ENCODE measurements around the gene KCNJ1.

KCNJ1 gene

DNA sequence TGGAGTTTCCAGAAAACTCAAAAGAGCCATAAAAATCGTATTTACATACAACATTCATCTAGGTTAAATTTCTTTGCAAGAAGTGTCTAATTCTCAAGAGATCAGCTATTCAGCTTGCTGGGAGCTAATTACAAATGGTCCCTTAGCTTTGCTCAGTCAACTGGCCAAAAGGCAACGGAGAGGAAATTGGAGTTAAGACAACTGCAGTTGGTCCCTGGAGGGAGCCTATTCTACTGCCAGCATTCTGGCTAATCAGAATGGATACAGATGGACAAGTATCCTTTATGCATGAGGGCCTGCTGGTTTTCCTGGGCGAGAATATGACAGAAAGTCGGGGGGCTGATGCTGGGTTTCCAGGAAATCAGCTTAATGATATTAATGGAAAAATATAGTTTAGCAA lies 45.5 kb downstream of the KCNJ1 start:
- H3K27me3 ChIP-seq (ENCODE audit: insufficient read depth, low read depth), result no peaks in the 10 kb centered on the region
- H4K20me1 ChIP-seq (ENCODE audit: insufficient read depth), result no peaks in the 10 kb centered on the region
- no peak overlapping the region for H2AFZ ChIP-seq (ENCODE audit: low read depth)
- TF ChIP-seq, protein P1, sequence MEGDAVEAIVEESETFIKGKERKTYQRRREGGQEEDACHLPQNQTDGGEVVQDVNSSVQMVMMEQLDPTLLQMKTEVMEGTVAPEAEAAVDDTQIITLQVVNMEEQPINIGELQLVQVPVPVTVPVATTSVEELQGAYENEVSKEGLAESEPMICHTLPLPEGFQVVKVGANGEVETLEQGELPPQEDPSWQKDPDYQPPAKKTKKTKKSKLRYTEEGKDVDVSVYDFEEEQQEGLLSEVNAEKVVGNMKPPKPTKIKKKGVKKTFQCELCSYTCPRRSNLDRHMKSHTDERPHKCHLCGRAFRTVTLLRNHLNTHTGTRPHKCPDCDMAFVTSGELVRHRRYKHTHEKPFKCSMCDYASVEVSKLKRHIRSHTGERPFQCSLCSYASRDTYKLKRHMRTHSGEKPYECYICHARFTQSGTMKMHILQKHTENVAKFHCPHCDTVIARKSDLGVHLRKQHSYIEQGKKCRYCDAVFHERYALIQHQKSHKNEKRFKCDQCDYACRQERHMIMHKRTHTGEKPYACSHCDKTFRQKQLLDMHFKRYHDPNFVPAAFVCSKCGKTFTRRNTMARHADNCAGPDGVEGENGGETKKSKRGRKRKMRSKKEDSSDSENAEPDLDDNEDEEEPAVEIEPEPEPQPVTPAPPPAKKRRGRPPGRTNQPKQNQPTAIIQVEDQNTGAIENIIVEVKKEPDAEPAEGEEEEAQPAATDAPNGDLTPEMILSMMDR (conservative IDR thresholded peaks at IDR 0.05; ENCODE audit: low read depth, low read length), result no peak
- H3K27ac ChIP-seq, result no peak overlapping the region
- H3K4me1 ChIP-seq (ENCODE audit: low read depth, poor library complexity, severe bottlenecking), result no peaks in the 10 kb centered on the region
- no peak overlapping the region for H3K9ac ChIP-seq
- H3K36me3 ChIP-seq (ENCODE audit: insufficient read depth), result no peaks in the 10 kb centered on the region
- H3K4me3 ChIP-seq (IDR thresholded peaks at IDR 0.05; ENCODE audit: insufficient read depth, low read depth, low read length), result no peak overlapping the region
- no peaks in the 10 kb centered on the region for H3K79me2 ChIP-seq (ENCODE audit: insufficient read depth, low read depth)
- no peak overlapping the region for H3K4me2 ChIP-seq

GRCh38 chr11:128819198-128819597 lies 47.9 kb downstream of the KCNJ1 start:
- Histone ChIP-seq H3K9ac (no peak overlapping the region), H3K27ac (no peak overlapping the region), H3K79me2 (ENCODE audit: insufficient read depth, low read depth) (no peaks in the 10 kb centered on the region), H2AFZ (ENCODE audit: low read depth) (no peak overlapping the region), H4K20me1 (ENCODE audit: insufficient read depth) (no peaks in the 10 kb centered on the region), H3K4me3 (IDR thresholded peaks at IDR 0.05; ENCODE audit: insufficient read depth, low read depth, low read length) (no peak overlapping the region), H3K4me1 (ENCODE audit: low read depth, poor library complexity, severe bottlenecking) (no peaks in the 10 kb centered on the region), H3K4me2 (no peak overlapping the region), H3K36me3 (ENCODE audit: insufficient read depth) (no peaks in the 10 kb centered on the region), H3K27me3 (ENCODE audit: insufficient read depth, low read depth) (no peaks in the 10 kb centered on the region)
- TF ChIP-seq, protein P1 (conservative IDR thresholded peaks at IDR 0.05; ENCODE audit: low read depth, low read length), result no peak

DNA sequence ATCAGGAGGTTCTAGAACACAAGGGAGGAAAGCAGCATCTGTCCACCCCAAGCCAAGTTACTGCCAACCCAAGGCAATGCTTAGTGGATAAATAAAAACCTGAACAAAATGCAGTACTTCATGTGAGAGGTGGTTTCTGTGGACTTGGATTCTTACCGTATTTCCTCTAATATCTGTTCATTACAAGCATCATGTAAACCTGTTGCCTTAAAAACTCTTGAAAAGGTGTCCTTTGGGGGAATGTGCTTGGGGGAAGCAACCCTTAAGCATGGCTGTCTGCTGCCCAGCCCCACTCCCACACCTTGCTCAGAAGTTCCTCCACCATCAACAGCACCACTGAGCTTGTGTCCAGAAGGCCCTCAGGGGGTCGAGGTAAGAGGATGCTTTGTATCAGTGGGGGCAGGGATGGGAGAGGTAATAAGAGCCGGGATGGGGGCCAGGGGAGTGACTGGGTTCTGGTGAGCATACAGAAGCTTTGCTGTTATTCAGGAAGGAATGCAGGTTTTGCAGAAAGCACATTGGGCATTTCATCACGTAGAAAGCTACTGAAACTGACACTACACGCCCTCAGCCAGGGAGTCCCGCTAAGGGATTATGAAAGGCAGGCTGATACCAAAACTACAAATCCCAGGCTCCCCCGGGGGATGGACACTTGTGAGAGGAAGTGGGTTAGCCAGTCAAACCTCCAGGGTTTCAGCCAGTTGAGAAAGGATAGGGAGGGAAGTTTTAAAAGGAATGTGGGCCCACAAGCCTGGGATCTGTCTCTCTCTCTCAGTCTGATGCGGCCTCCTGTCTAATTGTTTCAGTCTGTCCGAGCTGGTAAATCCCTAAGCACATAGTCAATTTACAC lies 52.0 kb downstream of the KCNJ1 start:
- Histone ChIP-seq H4K20me1 (ENCODE audit: insufficient read depth) (no peaks in the 10 kb centered on the region), H3K79me2 (ENCODE audit: insufficient read depth, low read depth) (no peaks in the 10 kb centered on the region), H3K36me3 (ENCODE audit: insufficient read depth) (no peaks in the 10 kb centered on the region), H3K4me1 (ENCODE audit: low read depth, poor library complexity, severe bottlenecking) (no peaks in the 10 kb centered on the region), H3K9ac (no peak overlapping the region), H2AFZ (ENCODE audit: low read depth) (no peak overlapping the region), H3K27me3 (ENCODE audit: insufficient read depth, low read depth) (no peaks in the 10 kb centered on the region), H3K27ac (no peak overlapping the region), H3K4me3 (IDR thresholded peaks at IDR 0.05; ENCODE audit: insufficient read depth, low read depth, low read length) (no peak overlapping the region), H3K4me2 (no peak overlapping the region)
- TF ChIP-seq, protein P1 (conservative IDR thresholded peaks at IDR 0.05; ENCODE audit: low read depth, low read length), result no peak

DNA sequence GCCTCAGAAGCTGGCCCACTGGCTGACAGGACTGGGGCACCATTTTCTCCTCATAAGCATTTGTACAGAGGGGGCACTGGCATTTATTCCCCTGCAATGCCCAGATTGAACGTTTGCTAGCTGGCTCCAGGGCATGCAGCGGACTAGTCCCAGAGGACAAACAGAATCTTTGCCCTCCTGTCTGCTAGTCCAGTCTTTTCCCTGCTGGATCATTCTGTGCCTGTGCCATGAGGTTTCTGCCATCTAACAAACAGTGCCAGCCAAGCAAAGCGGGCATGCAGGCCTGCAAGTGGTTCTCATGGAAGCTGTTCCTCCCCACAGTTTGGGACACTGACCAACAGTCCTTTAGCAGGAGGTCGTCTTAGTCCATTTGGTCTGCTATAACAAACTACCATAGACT lies 53.4 kb downstream of the KCNJ1 start:
- no peak overlapping the region for H3K27ac ChIP-seq
- H3K4me2 ChIP-seq, result no peak overlapping the region
- TF ChIP-seq, protein P1 (conservative IDR thresholded peaks at IDR 0.05; ENCODE audit: low read depth, low read length), result no peak
- no peak overlapping the region for H3K4me3 ChIP-seq (IDR thresholded peaks at IDR 0.05; ENCODE audit: insufficient read depth, low read depth, low read length)
- H4K20me1 ChIP-seq (ENCODE audit: insufficient read depth), result no peaks in the 10 kb centered on the region
- no peaks in the 10 kb centered on the region for H3K36me3 ChIP-seq (ENCODE audit: insufficient read depth)
- no peaks in the 10 kb centered on the region for H3K79me2 ChIP-seq (ENCODE audit: insufficient read depth, low read depth)
- H3K9ac ChIP-seq, result no peak overlapping the region
- H2AFZ ChIP-seq (ENCODE audit: low read depth), result no peak overlapping the region
- no peaks in the 10 kb centered on the region for H3K27me3 ChIP-seq (ENCODE audit: insufficient read depth, low read depth)
- no peaks in the 10 kb centered on the region for H3K4me1 ChIP-seq (ENCODE audit: low read depth, poor library complexity, severe bottlenecking)
